GM21526 (cell line): ENCODE data around the gene UBASH3A.

ENCODE experiments used
- ATAC-seq: cut with Tn5 transposase; IDR thresholded peaks from one replicate; pipeline ENCODE4 v1.9.1; 2021; ENCODE audit warnings: moderate library complexity; ENCODE audit not compliant: unreplicated experiment, low FRiP score

Gene UBASH3A, protein sequence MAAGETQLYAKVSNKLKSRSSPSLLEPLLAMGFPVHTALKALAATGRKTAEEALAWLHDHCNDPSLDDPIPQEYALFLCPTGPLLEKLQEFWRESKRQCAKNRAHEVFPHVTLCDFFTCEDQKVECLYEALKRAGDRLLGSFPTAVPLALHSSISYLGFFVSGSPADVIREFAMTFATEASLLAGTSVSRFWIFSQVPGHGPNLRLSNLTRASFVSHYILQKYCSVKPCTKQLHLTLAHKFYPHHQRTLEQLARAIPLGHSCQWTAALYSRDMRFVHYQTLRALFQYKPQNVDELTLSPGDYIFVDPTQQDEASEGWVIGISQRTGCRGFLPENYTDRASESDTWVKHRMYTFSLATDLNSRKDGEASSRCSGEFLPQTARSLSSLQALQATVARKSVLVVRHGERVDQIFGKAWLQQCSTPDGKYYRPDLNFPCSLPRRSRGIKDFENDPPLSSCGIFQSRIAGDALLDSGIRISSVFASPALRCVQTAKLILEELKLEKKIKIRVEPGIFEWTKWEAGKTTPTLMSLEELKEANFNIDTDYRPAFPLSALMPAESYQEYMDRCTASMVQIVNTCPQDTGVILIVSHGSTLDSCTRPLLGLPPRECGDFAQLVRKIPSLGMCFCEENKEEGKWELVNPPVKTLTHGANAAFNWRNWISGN

DNA sequence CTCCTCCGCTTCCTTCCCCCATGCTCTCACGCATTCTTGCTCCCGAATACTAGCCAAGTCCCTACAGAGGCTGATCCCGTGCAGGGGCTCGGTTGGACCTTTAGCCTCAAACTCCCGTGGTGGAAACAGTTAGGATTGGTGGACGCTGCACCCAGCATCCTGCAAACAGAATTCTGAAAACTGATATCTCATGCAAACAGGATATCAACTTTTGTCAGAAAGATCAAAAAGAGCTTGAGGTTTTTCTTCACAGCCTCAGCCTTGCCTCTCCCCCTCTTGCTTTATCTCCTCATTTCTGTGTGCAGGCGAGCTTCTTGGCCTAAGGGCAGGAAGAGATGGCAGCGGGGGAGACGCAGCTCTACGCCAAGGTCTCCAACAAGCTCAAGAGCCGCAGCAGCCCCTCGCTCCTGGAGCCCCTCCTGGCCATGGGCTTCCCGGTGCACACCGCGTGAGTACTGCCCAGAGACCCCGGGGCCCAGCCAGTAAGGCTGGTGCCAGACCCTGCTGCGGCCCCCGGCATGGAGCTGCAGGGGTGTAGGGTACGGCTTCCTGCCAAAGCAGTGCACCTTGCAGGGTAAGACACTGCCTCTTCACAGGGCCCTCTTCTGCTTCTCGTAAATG is at the start of gene UBASH3A:
Gene UBASH3A, plus strand, starts transcription at position 292 of the 621 bp plus-strand sequence. Its CDS starts 44 bp downstream, at position 336.
- no peak for ATAC-seq

DNA sequence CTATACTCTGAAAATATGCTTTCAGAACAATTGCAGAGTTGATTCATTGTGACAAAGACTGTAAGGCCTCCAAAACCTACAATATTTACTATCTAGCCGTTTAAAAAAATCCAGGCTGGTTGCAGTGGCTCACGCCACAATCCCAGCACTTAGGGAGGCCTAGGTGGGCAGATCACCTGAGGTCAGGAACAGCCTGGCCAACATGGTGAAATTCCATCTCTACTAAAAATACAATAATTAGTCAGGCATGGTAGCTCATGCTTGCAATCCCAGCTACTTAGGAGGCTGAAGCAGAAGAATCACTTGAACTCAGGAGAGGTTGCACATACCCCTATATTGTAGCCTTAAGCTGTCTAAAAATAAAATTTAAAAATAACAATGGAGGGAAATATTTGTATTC is 47.7 kb upstream of the UBASH3A start:
- no peak for ATAC-seq

DNA sequence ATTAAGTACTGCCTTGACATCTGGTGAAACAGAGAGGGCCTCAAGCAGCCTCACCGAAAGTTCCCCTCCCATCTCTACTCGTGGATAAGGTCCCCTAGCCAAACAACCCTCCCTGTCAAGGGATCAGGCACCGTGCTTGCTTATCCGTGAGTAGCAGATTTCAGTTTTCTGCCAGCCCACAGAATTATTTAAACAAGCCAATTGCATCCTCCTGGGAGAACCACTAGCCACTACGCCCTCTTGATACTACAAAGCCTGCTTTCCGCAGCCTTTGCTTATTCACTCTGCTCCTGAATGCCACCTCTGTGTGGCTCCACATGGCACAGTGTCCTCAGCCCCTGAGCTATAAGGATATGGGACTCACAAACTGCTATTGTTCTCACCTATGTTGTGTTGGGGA is 47.1 kb upstream of the UBASH3A start:
- ATAC-seq: no peak

DNA sequence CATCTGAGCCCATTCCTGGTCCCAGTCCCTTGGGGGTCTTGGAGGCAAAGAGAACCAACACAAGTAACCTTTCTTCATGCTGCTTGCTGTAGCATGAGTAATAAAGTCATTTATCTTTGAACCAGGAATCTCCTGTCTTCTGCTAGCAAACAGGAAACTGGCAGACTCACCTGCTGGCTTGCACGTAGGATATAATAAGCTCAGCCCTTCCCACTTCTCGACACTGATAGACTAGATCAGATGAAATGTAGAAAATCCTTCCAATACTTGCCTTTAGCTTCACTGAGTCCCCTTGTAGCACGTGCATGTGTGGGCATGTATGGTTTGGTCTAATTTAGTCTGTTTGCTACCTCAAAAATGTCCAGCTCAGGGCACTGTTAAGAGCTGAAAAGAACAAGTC is 46.4 kb upstream of the UBASH3A start:
- no peak for ATAC-seq

DNA sequence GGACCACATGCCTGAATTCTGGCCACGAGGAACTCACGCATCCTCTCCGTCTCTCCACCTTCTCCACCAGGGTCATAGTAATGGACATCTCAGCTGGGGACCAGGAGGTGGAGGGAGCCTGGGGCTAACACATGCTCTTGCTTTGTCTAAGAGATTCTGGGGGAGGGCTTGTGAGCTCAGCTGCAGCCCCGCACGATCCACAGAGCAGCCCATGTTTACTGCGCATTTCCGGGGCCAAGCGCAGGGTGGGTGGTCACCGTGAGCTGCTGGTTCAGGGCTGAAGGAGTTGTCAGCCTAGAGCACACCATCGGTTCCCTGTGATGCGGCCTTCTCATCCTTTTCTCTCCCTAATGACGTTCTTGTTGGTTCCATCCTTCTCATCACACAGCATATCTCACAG is 45.4 kb upstream of the UBASH3A start:
- ATAC-seq: no peak

GRCh38 chr21:42358937-42359336 is 44.8 kb upstream of the UBASH3A start:
- no peak for ATAC-seq

DNA sequence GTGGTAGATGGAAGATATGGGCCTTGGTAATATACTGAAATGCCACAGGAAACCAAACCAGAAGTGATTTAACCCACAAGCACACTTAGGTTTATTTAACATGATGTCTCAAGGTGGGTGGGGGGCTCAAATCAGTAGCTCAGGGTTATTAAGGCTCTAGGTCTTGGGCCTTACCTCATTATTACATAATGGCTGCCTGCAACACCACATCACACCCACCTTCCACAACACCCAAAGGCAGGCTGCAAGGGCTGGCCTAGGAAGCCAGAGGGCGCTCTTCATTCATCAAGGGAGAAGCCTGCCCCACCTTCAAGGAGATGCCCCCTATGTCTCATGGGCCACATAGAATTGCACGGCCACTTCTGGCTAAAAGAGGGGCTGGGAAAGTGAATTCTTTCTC is 43.4 kb upstream of the UBASH3A start:
- ATAC-seq: no peak

GRCh38 chr21:42361286-42361685 is 42.4 kb upstream of the UBASH3A start:
- ATAC-seq: no peak

DNA sequence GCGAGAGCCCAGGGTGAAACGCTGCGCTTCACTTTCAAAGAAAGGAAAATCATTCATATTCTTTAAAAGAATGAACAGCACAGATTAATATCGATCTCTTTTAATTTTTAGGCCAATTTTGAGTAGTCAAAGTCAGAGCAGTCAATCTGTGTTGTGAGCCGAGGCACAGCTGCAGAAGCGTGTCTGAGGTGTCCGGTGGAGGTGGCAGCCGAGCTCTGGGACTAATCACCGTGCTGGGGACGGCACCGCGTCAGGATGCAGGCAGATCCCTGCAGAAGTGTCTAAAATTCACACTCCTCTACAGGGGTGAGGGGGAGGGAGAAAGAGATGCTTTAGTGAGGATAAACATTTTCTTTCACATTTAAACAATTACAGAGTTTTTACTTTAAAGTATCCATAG is 41.5 kb upstream of the UBASH3A start:
- ATAC-seq: no peak

- no peak for ATAC-seq
Observed at GRCh38 chr21:42362700-42363099, 41.0 kb upstream of the UBASH3A start.

DNA sequence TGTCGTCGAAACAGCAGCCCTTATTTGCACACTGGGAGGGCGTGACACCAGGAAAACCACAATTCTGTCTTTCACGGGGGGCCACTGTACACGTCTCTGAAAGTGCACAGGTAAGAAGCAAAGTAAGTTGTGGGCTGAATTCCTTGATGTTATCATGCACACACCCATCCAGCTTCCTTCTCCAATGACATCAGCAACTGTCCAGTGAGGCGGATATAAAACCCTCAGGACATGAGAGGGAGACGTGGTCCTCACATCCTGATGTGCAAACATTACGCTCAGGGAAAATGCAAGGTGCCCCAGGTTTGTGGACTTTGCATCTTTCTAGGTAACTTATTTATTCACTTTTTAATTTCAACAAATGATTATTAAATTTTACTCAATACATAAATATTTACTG is 40.4 kb upstream of the UBASH3A start:
- ATAC-seq: no peak

DNA sequence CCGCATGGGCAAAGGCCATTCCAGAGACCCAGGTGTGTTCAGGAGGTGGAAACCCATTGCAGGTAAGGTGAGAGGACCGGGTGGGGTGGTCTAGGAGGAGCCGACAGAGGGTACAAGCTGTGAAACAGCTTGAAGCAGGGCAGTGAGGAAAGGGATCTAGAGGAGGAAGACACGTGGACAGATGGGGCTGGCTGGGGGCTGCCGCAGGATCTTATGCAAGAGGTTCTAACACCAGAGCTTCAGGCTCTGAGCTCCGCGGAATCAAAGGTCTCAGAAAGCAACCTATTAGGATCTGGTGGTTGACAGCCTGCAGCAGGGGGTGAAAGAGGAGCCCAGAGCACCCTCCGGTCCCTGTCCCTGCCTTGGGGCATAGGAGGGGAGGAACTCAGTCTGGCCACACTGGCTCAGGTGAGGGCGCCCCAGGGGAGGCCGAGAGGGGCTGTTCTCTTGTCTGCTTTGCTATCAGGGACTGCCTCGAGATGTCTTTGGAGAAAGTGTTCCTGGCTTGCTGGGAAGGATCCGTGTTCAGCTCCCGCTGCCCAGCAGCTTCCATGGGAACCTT is 39.3 kb upstream of the UBASH3A start:
- ATAC-seq: no peak

GRCh38 chr21:42365770-42366169 is 37.9 kb upstream of the UBASH3A start:
- no peak for ATAC-seq

- ATAC-seq: no peak
Observed at GRCh38 chr21:42366292-42367010, 37.3 kb upstream of the UBASH3A start, which contains the start of gene TFF1. TFF1 (minus strand) TSS chr21:42366535; CDS start chr21:42366495, 40 bp downstream.

- ATAC-seq: no peak
Observed at GRCh38 chr21:42367367-42368165, 36.1 kb upstream of the UBASH3A start.

DNA sequence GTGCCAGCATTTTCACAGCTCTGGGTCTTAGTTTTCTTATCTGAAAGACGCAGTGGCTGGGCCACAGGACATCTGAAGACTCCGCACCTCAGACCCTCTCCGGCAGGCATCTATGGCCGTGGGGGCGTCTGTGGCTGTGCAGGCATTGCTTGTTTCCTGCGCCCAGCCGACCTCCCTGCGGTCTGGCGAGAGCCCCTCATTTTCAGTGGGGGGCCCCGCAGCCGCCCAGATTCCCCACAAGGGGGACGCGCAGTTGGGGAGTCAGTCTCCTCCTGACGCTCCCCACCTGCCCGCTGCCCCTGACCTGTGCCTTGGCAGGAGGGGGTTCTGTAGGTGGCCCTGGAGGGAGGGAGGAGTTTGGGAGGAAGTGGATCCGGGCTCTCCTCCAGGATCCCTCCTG is 33.9 kb upstream of the UBASH3A start:
- ATAC-seq: no peak

- ATAC-seq: no peak
Observed at GRCh38 chr21:42370894-42371654, 32.6 kb upstream of the UBASH3A start.

DNA sequence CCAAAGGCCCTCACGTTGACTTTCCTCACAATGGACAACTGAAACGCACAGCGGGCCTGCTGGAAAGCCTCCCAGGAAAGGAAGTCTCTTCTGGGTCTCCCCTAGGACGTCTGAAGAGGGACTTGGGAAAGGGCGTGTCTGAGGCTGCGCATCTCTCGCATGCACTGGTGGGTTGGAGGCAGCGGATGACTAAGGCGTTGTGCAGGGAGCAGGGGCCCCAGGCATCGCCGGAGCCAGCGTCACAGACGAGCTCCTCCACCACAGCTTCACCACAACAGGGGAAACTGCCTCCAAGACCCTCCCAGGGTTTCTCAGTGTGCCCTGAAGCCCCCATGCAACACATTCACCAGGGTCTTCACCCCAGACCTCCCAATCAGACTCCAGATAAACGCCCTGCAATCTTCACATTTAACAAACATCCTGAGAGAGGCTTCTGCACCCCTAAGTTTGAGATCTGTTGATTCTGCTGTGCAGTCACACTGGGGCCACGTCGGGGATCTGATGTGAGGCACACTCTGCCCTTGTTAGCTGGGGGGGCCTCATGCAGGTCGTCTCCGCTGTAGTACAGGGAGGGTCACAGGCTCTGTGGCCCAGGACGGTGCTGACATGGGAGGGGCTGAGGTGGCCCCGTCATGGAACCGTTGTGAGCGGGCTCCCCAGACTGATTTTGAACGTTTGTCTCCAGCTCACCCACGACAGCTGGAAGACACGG is 30.4 kb upstream of the UBASH3A start:
- ATAC-seq: no peak
